Activated CD4-positive, alpha-beta memory T cell treated with anti-CD3 and anti-CD28 coated beads for 36 hours (primary cell): ENCODE results near the gene TDRKH. TPM values are rescaled to one million over a fixed set of nuclear protein-coding genes. Genes with fewer than 3 reads are reported as not detected.

Experiments used
- CTCF ChIA-PET: fragments of 350-600 bp; sonication (Branson Sonifier 250); formaldehyde crosslinking; loops from one replicate; lab custom pipeline; 2021; ENCODE audit warnings: antibody characterized with exemption, inconsistent platforms; lab: Charles Lee
- POLR2A ChIA-PET: fragments of 350-600 bp; sonication (Branson Sonifier 250); formaldehyde crosslinking; loops from one replicate; lab custom pipeline; 2021; ENCODE audit warnings: antibody characterized with exemption; lab: Charles Lee
- DNase-seq: peaks from one replicate; pipeline ENCODE4 v3.0.0-alpha.2; 2020
- H3K27ac Mint-ChIP-seq: one replicate; pipeline ENCODE4 v1.8.0; 2021; ENCODE audit warnings: mixed read lengths
- H3K27me3 Mint-ChIP-seq: one replicate; pipeline ENCODE4 v1.8.0; 2021; ENCODE audit warnings: mixed read lengths
- H3K36me3 Mint-ChIP-seq: one replicate; pipeline ENCODE4 v1.8.0; 2021; ENCODE audit warnings: mixed read lengths
- H3K4me1 Mint-ChIP-seq: one replicate; pipeline ENCODE4 v1.8.0; 2021; ENCODE audit warnings: low read depth, mixed read lengths
- H3K4me3 Mint-ChIP-seq: one replicate; pipeline ENCODE4 v1.8.0; 2021; ENCODE audit warnings: mild to moderate bottlenecking, mixed read lengths
- H3K9me3 Mint-ChIP-seq: one replicate; pipeline ENCODE4 v1.8.0; 2021; ENCODE audit warnings: mixed read lengths
- intact Hi-C: fragments of 100-400 bp; cut with micrococcal nuclease; formaldehyde crosslinking; loops from one replicate; pipeline ENCODE4 v1.15.1; 2023
- total RNA-seq, 2 experiments: library from RNA; stranded (reverse); gene quantifications; one replicate each; pipeline ENCODE4 v1.2.3, GENCODE V29; 2021

TDRKH gene
- total RNA-seq, 2 experiments from 2014 or later, result 30.6 to 32.4 TPM

DNA sequence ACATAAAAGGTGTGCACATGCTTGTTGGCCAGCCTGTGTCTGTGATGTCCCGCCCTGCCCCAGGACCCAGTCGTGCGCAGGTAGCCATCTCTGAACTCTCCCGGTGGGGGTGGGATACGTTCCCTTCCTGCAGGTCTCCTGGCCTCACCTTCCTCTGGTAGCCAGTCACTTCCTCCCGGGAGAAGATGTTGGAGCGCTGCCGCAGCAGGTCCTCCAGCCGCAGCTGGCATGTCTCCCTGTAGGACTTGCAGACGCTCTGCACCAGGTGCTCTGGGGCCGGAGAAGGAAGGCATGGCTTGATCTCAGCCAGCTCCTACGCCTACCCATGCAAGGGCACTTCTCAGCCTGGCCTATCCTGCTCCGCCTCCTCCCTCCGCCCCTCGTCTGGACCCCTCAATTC lies 24.1 kb upstream of the TDRKH start:
- H3K36me3 Mint-ChIP-seq, result no peaks in the 10 kb centered on the region
- no peak overlapping the region for H3K4me3 Mint-ChIP-seq
- no peak overlapping the region for H3K27ac Mint-ChIP-seq
- intact Hi-C loops, result no loop called here
- CTCF ChIA-PET, result interaction anchor here (0.6 kb wide), 1 partner anchor 19 kb away, joined by 3 read pairs; no protein-coding TSS in a partner anchor
- H3K27me3 Mint-ChIP-seq, result no peaks in the 10 kb centered on the region
- no peaks in the 10 kb centered on the region for H3K9me3 Mint-ChIP-seq
- H3K4me1 Mint-ChIP-seq, result peaks cover 43% of the 10 kb centered on the region
- POLR2A ChIA-PET, result no interaction called here
- no peak for DNase-seq

GRCh38 chr1:151813271-151813977 lies 23.1 kb upstream of the TDRKH start:
- Mint-ChIP-seq H3K27me3 (no peaks in the 10 kb centered on the region), H3K36me3 (no peaks in the 10 kb centered on the region), H3K4me1 (peaks cover 36% of the 10 kb centered on the region), H3K9me3 (no peaks in the 10 kb centered on the region), H3K27ac (no peak overlapping the region), H3K4me3 (no peak overlapping the region)
- intact Hi-C loops, result no loop called here
- CTCF ChIA-PET, result interaction anchor here (1.5 kb wide), 1 partner anchor 22 kb away, joined by 3 read pairs; no protein-coding TSS in a partner anchor
- DNase-seq, result no peak
- POLR2A ChIA-PET, result no interaction called here

- H3K4me3 Mint-ChIP-seq, result no peak overlapping the region
- no peak for DNase-seq
- H3K9me3 Mint-ChIP-seq, result no peaks in the 10 kb centered on the region
- CTCF ChIA-PET, result interaction anchor here (1.2 to 1.4 kb wide), 2 partner anchors 10 to 25 kb away, joined by 3 to 5 read pairs; no protein-coding TSS in a partner anchor
- POLR2A ChIA-PET, result interaction anchor here (1.2 kb wide), 1 partner anchor 16 kb away, joined by 4 read pairs; no protein-coding TSS in a partner anchor
- H3K27me3 Mint-ChIP-seq, result no peaks in the 10 kb centered on the region
- H3K27ac Mint-ChIP-seq, result no peak overlapping the region
- intact Hi-C loops, result no loop called here
- no peaks in the 10 kb centered on the region for H3K36me3 Mint-ChIP-seq
- H3K4me1 Mint-ChIP-seq, result peaks cover 23% of the 10 kb centered on the region
Observed at GRCh38 chr1:151811181-151811580, 20.9 kb upstream of the TDRKH start.

DNA sequence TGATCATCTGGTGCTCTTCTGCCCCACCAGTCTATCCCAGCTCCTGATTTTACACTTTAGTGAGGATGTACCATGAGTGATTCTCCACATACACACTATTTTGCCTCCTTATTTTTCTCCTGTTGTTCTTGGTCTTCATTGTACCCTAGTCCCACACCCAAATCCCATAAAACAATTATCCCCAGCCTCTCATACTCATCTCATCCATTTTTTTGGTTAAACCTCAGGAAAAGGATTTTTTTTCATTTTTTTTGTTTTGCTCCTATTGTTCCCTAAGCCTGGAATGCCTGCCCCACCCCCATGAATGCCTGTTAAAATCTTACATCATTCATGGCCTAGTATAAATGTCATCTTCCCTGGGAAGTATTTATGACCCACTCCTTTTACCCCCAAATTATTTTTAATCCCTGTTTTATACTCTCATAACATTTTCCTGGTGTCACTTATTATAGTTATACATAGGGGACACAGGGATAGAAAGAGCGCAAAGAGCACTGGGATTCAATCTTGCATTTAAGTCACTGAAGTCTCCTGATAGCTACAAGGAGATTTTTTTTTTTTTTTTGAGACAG lies 19.8 kb upstream of the TDRKH start:
- intact Hi-C loops, result no loop called here
- H3K36me3 Mint-ChIP-seq, result no peaks in the 10 kb centered on the region
- POLR2A ChIA-PET, result no interaction called here

DNA sequence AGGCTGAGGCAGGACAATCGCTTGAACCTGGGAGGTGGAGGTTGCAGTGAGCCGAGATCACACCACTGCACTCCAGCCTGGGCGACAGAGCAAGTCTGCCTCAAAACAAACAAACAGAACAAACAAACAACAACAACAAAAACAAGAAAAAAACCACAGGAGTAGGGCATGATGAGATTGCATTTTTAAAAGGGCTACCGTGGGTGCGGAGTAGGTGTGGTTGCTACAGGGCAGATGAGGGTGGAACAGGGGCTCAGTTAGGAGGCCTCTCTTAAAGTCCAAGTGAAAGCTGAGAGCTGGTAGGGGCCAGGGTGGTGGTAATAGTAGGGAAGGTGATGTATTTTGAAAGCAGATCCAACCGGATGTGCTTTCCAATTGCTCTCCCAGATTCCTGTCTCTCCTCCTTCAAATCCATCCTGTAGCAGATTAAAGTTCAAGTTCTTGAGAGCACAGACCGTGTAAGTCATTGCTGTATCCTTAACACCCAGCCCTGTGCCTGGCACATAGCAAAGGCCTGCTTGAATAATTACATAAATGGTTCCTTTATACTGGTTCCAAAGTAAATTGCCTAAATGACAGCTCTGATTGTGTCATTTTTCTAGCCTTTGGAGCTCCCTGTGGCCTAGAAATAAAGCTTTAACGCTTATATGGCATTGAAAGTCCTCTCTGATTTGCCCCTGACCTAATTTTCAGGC lies 19.1 kb upstream of the TDRKH start:
- no peak overlapping the region for H3K27ac Mint-ChIP-seq
- no peaks in the 10 kb centered on the region for H3K27me3 Mint-ChIP-seq
- no peaks in the 10 kb centered on the region for H3K9me3 Mint-ChIP-seq
- H3K4me1 Mint-ChIP-seq, result peaks cover 7% of the 10 kb centered on the region
- intact Hi-C loops, result no loop called here
- H3K4me3 Mint-ChIP-seq, result no peak overlapping the region
- CTCF ChIA-PET, result no interaction called here
- no peak for DNase-seq
- H3K36me3 Mint-ChIP-seq, result no peaks in the 10 kb centered on the region
- POLR2A ChIA-PET, result no interaction called here

More for the DNA sequence above, 19.8 kb upstream of the TDRKH start:
- H3K27ac Mint-ChIP-seq, result no peak overlapping the region
- no peak for DNase-seq
- H3K4me1 Mint-ChIP-seq, result peaks cover 12% of the 10 kb centered on the region
- CTCF ChIA-PET, result no interaction called here
- no peaks in the 10 kb centered on the region for H3K27me3 Mint-ChIP-seq
- no peaks in the 10 kb centered on the region for H3K9me3 Mint-ChIP-seq
- H3K4me3 Mint-ChIP-seq, result no peak overlapping the region

GRCh38 chr1:151807766-151808165 lies 17.5 kb upstream of the TDRKH start:
- ChIA-PET CTCF (no interaction called here), POLR2A (no interaction called here)
- DNase-seq, result no peak
- H3K27ac Mint-ChIP-seq, result no peak overlapping the region
- H3K36me3 Mint-ChIP-seq, result no peaks in the 10 kb centered on the region
- no peaks in the 10 kb centered on the region for H3K27me3 Mint-ChIP-seq
- H3K4me3 Mint-ChIP-seq, result no peak overlapping the region
- intact Hi-C loops, result no loop called here
- H3K9me3 Mint-ChIP-seq, result no peaks in the 10 kb centered on the region
- peaks cover 3% of the 10 kb centered on the region for H3K4me1 Mint-ChIP-seq

GRCh38 chr1:151807131-151807530 lies 16.8 kb upstream of the TDRKH start:
- intact Hi-C loops, result no loop called here
- H3K27me3 Mint-ChIP-seq, result no peaks in the 10 kb centered on the region
- no peaks in the 10 kb centered on the region for H3K9me3 Mint-ChIP-seq
- no peak for DNase-seq
- no peak overlapping the region for H3K27ac Mint-ChIP-seq
- H3K4me3 Mint-ChIP-seq, result no peak overlapping the region
- ChIA-PET POLR2A (no interaction called here), CTCF (interaction anchor here (1.2 kb wide), 1 partner anchor 72 kb away, joined by 3 read pairs; no protein-coding TSS in a partner anchor)
- H3K36me3 Mint-ChIP-seq, result no peaks in the 10 kb centered on the region
- H3K4me1 Mint-ChIP-seq, result no peaks in the 10 kb centered on the region

DNA sequence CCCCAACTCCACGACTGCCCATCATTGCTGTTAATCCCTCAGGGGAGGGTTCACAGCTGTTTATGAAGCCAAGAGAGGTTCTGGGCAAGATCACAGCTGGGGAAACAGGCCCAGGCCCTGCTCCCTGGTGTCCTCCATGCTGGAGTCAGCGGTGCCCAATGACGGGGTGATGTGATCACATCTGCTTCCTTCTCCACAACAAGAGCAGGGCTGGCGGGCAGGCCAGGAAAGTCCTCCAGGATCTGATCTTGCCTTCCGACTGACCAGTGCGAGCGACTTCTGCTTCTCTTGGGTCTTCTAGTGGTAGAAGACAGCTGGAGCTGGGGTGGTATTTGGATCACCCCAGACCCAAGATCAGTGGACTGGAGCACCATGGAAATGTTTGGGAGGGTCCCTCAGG lies 15.9 kb upstream of the TDRKH start:
- ChIA-PET POLR2A (no interaction called here), CTCF (interaction anchor here (0.6 to 1.2 kb wide), 2 partner anchors 71 to 1563 kb away, joined by 3 read pairs; no protein-coding TSS in a partner anchor)
- intact Hi-C loops, result no loop called here
- Mint-ChIP-seq H3K9me3 (no peaks in the 10 kb centered on the region), H3K27me3 (no peaks in the 10 kb centered on the region), H3K36me3 (no peaks in the 10 kb centered on the region), H3K4me3 (no peak overlapping the region), H3K4me1 (no peaks in the 10 kb centered on the region), H3K27ac (no peak overlapping the region)
- no peak for DNase-seq

GRCh38 chr1:151805066-151805820 lies 14.9 kb upstream of the TDRKH start, which contains the start of gene LINGO4:
TSS of gene LINGO4 (minus strand) at chr1:151805419. CDS start at chr1:151802704, 2,715 bp downstream.
- no peaks in the 10 kb centered on the region for H3K36me3 Mint-ChIP-seq
- H3K27ac Mint-ChIP-seq, result no peak within 1 kb of the TSS
- ChIA-PET CTCF (no interaction called here), POLR2A (no interaction called here)
- intact Hi-C loops, result no loop called here
- no peak within 1 kb of the TSS for H3K4me3 Mint-ChIP-seq
- DNase-seq, result no peak
- H3K27me3 Mint-ChIP-seq, result no peaks in the 10 kb centered on the region
- no peaks in the 10 kb centered on the region for H3K9me3 Mint-ChIP-seq
- H3K4me1 Mint-ChIP-seq, result peaks cover 4% of the 10 kb centered on the region

GRCh38 chr1:151803915-151804314 lies 13.6 kb upstream of the TDRKH start:
- no peaks in the 10 kb centered on the region for H3K36me3 Mint-ChIP-seq
- no peak for DNase-seq
- no peak overlapping the region for H3K4me3 Mint-ChIP-seq
- no peak overlapping the region for H3K27ac Mint-ChIP-seq
- peaks cover 8% of the 10 kb centered on the region for H3K4me1 Mint-ChIP-seq
- H3K9me3 Mint-ChIP-seq, result no peaks in the 10 kb centered on the region
- ChIA-PET POLR2A (no interaction called here), CTCF (interaction anchor here (0.5 kb wide), 1 partner anchor 205 kb away, joined by 3 read pairs; no protein-coding TSS in a partner anchor)
- intact Hi-C loops, result no loop called here
- H3K27me3 Mint-ChIP-seq, result no peaks in the 10 kb centered on the region

GRCh38 chr1:151803164-151803563 lies 12.9 kb upstream of the TDRKH start:
- ChIA-PET POLR2A (no interaction called here), CTCF (interaction anchor here (1.6 kb wide), 1 partner anchor 210 kb away, joined by 4 read pairs; no protein-coding TSS in a partner anchor)
- intact Hi-C loops, result no loop called here
- Mint-ChIP-seq H3K36me3 (no peaks in the 10 kb centered on the region), H3K4me3 (no peak overlapping the region), H3K27me3 (no peaks in the 10 kb centered on the region), H3K9me3 (no peaks in the 10 kb centered on the region), H3K4me1 (peaks cover 8% of the 10 kb centered on the region), H3K27ac (no peak overlapping the region)
- no peak for DNase-seq
